ENCODE measurements around the gene UQCC5. TPM values are rescaled to one million over a fixed set of nuclear protein-coding genes. Genes with fewer than 3 reads are reported as not detected.

Gene UQCC5
- polyA plus RNA-seq: 39.2 and 65.0 TPM in 2 replicates

DNA sequence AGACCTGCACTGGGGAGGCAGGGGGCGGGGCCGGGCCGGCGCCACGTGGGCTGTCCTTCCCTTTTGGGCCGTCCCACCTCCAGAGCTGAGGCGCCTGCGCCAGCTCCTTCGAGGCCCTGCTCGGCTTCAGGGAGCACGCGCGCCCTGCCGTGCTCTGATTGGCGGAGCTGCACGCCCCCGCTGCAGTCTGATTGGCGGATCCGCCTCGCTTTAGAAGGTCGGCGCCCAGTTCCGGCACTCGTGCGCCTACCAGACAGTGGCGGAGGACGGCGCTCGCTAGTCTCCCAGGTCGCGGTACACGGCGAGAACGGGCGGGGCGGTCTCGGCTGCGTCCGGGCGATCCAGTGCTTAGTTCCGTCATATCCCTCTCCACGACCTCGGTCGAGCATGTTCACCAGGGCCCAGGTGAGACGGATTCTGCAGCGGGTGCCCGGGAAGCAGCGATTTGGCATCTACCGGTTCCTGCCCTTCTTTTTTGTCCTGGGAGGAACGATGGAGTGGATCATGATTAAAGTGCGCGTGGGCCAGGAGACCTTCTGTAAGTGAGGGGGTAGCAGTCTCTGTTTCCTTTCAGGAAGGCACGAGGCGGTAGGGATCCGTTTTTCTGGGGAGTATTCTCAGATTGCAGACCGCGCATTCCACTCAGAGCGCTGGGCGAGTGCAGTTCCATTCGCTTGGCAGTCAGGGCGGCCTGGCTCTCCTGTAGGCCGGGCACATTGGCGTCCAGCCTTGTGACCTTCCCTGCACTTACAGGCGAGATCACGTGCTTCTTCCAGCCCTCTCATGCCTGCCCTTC, at the start of gene UQCC5:
Gene UQCC5 (plus strand): TSS at position 237 of the 796 bp plus-strand sequence. CDS start 151 bp downstream, at position 388.

GRCh38 chr3:52494886-52495495, 41.4 kb upstream of the UQCC5 start, which contains the start of gene STAB1:
TSS of gene STAB1 (plus strand) at chr3:52495338. CDS start at chr3:52495414, 76 bp downstream.

DNA sequence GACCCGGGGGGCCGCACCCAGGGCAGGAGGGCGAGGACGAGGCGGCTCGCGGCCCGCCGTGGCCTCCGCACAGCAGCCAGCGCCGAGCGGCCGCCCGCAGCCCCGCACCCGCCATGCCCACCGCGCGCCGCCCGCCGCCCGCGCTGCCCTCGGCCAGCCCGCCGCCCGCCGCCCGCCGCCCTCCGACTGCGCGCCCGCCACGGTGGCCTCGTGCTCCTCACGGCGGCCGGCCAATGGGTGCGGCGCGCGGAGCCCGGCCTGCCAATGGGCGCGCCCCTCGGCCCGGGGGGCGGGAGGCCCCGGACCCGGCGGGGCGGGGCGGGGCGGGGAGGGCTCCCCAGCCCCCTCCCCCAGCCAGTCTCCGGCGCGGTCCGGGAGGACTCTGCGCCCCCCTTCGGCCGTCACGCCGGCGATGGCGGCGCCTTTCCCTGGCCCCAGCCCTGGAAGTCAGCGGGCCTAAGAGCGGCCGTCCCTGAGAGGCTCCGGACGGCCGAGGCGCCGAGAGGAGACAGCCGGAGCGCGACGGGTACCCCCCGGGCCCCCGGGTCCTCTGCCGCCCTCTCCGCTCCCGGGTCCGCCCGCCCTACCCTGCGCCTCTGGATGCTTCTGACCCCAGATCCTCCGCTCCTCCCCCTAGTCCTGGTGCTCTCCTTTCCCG, 2.7 kb upstream of the UQCC5 start, which contains the start of gene NT5DC2:
Gene NT5DC2 (minus strand): TSS at position 235 of the 658 bp plus-strand sequence. CDS start 120 bp downstream, at position 115.

Other genes with a start within 250 kb of the UQCC5 start
- 0.42 TPM in 1 of 2 replicates, not detected in the other for gene GLYCTK, start 248.8 kb upstream of the UQCC5 start, polyA plus RNA-seq
- gene DNAH1, start 220.3 kb upstream of the UQCC5 start, polyA plus RNA-seq: 0.15 and 0.28 TPM in 2 replicates
- 5.6 and 6.3 TPM in 2 replicates for gene BAP1, start 126.6 kb upstream of the UQCC5 start, polyA plus RNA-seq
- gene PHF7, start 125.9 kb upstream of the UQCC5 start, polyA plus RNA-seq: 1.5 TPM in 1 of 2 replicates, not detected in the other
- 0.20 TPM in 1 of 2 replicates, not detected in the other for gene SEMA3G, start 91.5 kb upstream of the UQCC5 start, polyA plus RNA-seq
- 0.71 TPM in 1 of 2 replicates, not detected in the other for gene TNNC1, start 82.6 kb upstream of the UQCC5 start, polyA plus RNA-seq
- gene NISCH, start 81.0 kb upstream of the UQCC5 start, polyA plus RNA-seq: 5.5 and 9.7 TPM in 2 replicates
- gene STAB1, start 41.3 kb upstream of the UQCC5 start, polyA plus RNA-seq: not detected in 2 replicates
- gene NT5DC2, start 2.7 kb upstream of the UQCC5 start, polyA plus RNA-seq: 0.76 and 3.4 TPM in 2 replicates
- 10.5 and 16.0 TPM in 2 replicates for gene PBRM1, start 149.3 kb downstream of the UQCC5 start, polyA plus RNA-seq
- gene GNL3, start 149.4 kb downstream of the UQCC5 start, polyA plus RNA-seq: 103 and 104 TPM in 2 replicates
- gene GLT8D1, start 169.2 kb downstream of the UQCC5 start, polyA plus RNA-seq: 39.4 and 60.3 TPM in 2 replicates
- 1,299 and 1,545 TPM in 2 replicates for gene SPCS1, start 169.5 kb downstream of the UQCC5 start, polyA plus RNA-seq
- gene NEK4, start 234.3 kb downstream of the UQCC5 start, polyA plus RNA-seq: 3.9 and 8.5 TPM in 2 replicates
- gene ITIH1, start 241.0 kb downstream of the UQCC5 start, polyA plus RNA-seq: not detected in 2 replicates

All from Purkinje cell (primary cell).